ENCODE results near the gene PFKFB3. TPM values are rescaled to one million over a fixed set of nuclear protein-coding genes. Genes with fewer than 3 reads are reported as not detected.

The PFKFB3 gene
- total and polyA plus RNA-seq, 9 of the 15 experiments (the other 6 are each of a cell fraction or from before 2014, with no cell fraction given), result 0.46 to 21.6 (median 7.8) TPM

GRCh38 chr10:6283655-6284054 is 80.9 kb downstream of the PFKFB3 start:
- H3K27me3 ChIP-seq (ENCODE audit: control insufficient read depth in 2 of 2, insufficient read depth in 2 of 2, low read length in 2 of 2), result peaks cover 3 to 17% of the 10 kb centered on the region in 2 experiments; a peak in 4 of 5 replicates
- no peak overlapping the region for H3K4me2 ChIP-seq (ENCODE audit: insufficient read depth, low read length)
- no peaks in the 10 kb centered on the region for H3K79me2 ChIP-seq (ENCODE audit: control insufficient read depth, insufficient read depth, low read length)
- no peak overlapping the region for H3K9ac ChIP-seq (ENCODE audit: insufficient read depth in 1 of 2, low read depth in 2 of 2, low read length in 2 of 2)
- WGBS (ENCODE audit: insufficient coverage, low coverage, missing lambda C conversion rate), result 20% methylated on average over 8 of the region's 8 CpGs
- peaks cover 0 to 14% of the 10 kb centered on the region in 2 experiments; a peak in 3 of 5 replicates for H3K4me1 ChIP-seq (replicated peaks in 1 of 2; ENCODE audit: control insufficient read depth in 2 of 2, insufficient read depth in 2 of 2, low read length in 2 of 2)
- H2AFZ ChIP-seq (ENCODE audit: low read depth, low read length), result no peak overlapping the region
- ATAC-seq (no peak), DNase-seq (ENCODE audit: extremely low read depth in 1 of 4, low spot score in 3 of 4) (no peak), FAIRE-seq (no peak)
- H3K9me3 ChIP-seq (replicated peaks; ENCODE audit: control insufficient read depth, insufficient read depth, low read depth, low read length), result no peaks in the 10 kb centered on the region
- no peaks in the 10 kb centered on the region for H3K9me1 ChIP-seq (ENCODE audit: control insufficient read depth, insufficient read depth, low read length)
- no TSS peak for BruUV-seq (replicated peaks)
- ChIA-PET POLR2A (interaction anchor here (1.0 kb wide), 1 partner anchor 10 kb away, joined by 5 read pairs; no protein-coding TSS in a partner anchor), CTCF (ENCODE audit: low intra/inter-chr PET ratio) (no interaction called here)
- H3K27ac ChIP-seq (ENCODE audit: extremely low read depth, low read depth, low read length), result no peak overlapping the region
- intact Hi-C loops (cut with micrococcal nuclease), result no loop called here
- no peaks in the 10 kb centered on the region for H4K20me1 ChIP-seq (replicated peaks; ENCODE audit: control insufficient read depth, insufficient read depth, low read length)
- no peaks in the 10 kb centered on the region for H3K36me3 ChIP-seq (ENCODE audit: control insufficient read depth, insufficient read depth, low read length)
- in situ Hi-C loops (cut with MboI), result no loop called here
- TF ChIP-seq ZNF717 (CRISPR knock-in tag; IDR thresholded peaks at IDR 0.05) (no peak), ZBTB11 (CRISPR knock-in tag; IDR thresholded peaks at IDR 0.05) (peak in 2 of 3 experiments; percentile 55 to 91; a peak in 3 of 6 replicates), NCOA6 (IDR thresholded peaks at IDR 0.05) (no peak), SIRT6 (IDR thresholded peaks at IDR 0.05; ENCODE audit: low read depth, low read length) (no peak), POLR2B (IDR thresholded peaks at IDR 0.05; ENCODE audit: low read depth, partially characterized antibody) (no peak), DPF2 (IDR thresholded peaks at IDR 0.05) (no peak), NRF1 (conservative IDR thresholded peaks at IDR 0.05 in 1 of 2, IDR thresholded peaks at IDR 0.05 in 1 of 2) (0 out of 4 replicates have a peak, but pooled peaks of 1 of the 2 experiments have one; percentile 17)
- no peak overlapping the region for H3K4me3 ChIP-seq
